Activated CD8-positive, alpha-beta memory T cell treated with anti-CD3 and anti-CD28 coated beads for 24 hours (primary cell): ENCODE results near the gene S100A5.
"Not testable (repeated sequence)": the region's sequence is repeated elsewhere in the genome, so short reads cannot be mapped to it uniquely, and the experiment has no call there.

Source experiments
- DNase-seq: peaks from one replicate; pipeline ENCODE4 v3.0.0-alpha.2; 2020

Gene S100A5, protein sequence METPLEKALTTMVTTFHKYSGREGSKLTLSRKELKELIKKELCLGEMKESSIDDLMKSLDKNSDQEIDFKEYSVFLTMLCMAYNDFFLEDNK

DNA sequence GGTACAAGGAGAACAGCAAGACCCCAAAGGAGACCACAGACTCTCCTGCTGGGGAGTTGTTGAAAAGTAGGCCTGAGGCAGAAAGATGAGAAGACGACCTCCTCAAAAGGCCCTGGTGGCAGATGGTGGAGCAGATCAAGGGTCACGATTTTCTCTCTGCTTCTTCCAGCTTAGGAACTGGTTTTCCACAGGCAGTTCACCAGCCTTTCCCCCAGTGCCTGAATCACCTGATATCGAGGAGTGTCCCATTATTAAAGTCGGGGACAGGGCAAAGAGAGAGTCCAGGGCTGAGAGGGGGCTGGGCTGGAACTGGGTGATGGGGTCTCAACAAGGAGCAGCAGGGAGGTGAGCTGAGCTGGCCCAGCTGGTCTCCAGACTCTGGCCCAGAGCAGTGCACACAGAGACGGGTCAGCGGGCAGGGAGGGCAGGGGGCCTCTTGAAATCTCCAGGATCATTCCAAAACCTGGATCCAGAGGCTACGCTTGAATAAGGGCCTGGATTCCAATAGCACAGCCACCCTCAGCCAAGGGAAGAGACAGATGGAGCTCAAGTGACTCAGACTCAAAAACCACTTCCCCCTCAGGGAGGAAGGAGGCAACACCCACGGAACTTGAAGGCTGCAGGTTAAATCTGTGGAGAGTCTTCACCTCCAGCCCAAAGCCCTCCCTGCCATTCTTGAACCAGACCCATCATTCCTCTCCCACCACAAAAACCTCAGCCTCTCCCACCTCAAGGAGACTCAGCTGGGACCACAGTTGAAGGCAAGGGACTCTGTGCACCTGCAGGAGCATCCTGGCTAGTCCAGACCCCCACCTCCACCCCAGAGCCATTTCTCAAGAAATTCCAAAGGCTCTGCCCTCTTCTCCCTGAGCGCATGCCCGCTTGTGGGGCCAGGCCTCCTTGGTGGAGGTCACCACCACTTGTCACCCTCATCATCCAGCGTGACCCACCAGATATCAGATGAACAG is at the start of gene S100A5:
Gene S100A5 (minus strand): TSS at position 541 of the 968 bp plus-strand sequence. CDS start 743 bp downstream, outside the sequence.
- DNase-seq = peak; percentile 76

DNA sequence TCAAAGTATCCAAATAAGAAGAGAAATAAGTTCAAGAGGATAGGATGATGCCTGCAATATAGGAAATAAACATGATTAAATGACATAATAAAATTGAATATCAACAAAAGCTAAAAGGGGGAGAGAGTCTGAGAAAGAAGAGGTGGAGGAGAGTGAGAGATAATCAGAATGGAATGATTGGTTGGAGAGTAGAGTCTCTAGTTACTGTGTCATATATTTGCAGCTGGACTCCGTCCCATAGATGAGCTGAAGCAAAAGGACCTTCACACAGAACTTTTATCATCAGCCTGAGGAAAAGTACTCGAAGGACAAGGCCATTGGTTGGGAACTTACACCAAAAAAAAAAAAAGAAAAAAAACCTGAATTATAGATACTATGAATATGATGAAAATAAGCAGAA is 47.7 kb upstream of the S100A5 start:
- DNase-seq = no peak

DNA sequence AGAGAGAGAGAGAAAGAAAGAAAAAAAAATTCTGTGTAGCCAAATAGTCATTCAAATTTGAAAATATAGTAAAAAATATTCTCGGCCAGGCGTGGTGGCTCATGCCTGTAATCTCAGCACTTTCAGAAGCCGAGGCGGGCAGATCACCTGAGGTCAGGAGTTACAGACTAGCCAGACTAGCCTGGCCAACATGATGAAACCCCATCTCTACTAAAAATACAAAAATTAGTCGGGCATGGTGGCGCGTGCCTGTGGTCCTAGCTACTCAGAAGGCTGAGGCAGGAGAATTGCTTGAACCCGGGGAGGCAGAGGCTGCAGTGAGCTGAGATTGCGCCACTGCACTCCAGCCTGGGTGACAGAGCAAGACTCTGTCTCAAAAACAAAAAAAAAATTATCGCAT is 47.3 kb upstream of the S100A5 start:
- DNase-seq = not testable (repeated sequence)

DNA sequence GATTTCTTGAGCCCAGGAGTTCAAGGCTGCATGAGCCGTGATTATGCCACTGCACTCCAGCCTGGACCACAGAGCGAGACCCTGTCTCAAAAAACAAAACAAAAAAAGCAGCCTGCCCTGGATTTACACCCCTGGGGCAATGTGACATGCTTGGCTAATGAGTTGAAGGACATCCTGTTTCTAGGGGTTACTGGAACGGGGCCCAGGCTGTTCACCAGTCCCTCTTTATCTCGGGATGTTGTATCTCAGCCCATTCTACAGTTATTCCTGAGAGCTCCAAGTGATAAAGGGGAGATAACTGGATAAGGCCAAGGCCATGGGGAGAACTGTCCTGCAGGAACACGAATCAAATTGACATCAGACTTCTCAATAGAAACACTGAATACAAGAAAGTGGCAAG is 46.6 kb upstream of the S100A5 start:
- DNase-seq = no peak

DNA sequence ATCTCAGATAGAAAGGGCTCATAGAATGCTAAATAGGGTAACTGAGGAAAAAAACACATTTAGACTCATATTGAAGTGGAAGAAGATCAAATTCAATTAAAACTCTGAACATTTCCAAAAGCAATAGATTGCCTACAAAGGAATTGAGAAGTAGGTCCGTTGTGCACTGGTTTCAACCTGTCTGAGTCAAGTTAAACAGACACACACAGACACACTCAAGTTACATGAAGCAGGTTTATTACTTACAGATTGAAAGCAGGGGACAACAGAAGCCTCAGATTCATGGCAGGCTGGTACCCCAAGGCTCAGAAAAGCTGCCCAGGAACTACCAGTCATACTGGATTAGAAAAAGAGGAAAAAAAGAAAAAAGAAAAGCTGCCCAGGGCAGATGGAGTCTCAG is 45.6 kb upstream of the S100A5 start:
- no peak for DNase-seq

DNA sequence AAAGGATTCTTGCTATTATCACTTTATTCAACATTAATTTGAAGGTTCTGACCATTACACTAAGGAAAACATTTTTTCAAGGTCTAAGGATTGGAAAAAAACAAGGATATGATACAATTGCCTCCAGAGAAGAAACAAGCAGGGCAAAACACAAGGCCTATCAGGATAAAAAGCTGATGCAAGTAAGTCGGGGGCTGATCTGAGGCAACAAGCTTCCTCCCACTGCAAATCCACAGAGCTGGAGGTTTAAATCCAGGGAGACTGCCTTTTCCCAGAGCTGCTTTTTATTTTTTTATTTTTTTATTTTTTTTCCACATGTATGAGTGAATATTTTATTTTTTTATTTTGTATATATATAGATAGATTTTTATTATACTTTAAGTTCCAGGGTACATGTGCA is 44.3 kb upstream of the S100A5 start:
- DNase-seq = no peak

DNA sequence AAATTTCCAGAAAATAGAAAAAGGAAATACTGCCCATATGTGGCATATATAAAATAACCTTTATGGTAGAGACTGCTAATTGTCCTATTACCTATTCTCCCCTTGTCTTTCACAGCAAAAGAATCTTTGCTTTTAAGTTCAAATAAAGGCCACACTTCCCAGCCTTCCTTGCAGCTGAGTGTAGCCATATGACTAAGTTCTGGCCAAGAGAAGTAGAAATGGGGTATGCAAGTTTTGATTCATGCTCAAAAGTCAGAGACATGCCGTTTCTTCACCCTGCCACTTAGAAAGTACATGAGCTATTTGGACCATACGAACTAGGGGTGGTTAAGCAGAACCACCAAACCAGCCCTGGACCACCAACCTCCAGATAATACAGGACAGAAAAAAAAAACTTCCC is 43.2 kb upstream of the S100A5 start:
- DNase-seq = no peak

DNA sequence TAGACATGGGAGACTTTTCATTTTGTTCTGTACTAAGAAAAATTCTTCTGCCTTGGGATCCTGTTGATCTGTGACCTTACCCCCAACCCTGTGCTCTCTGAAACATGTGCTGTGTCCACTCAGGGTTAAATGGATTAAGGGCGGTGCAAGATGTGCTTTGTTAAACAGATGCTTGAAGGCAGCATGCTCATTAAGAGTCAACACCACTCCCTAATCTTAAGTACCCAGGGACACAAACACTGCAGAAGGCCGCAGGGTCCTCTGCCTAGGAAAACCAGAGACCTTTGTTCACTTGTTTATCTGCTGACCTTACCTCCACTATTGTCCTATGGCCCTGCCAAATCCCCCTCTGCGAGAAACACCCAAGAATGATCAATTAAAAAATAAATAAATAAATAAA is 42.8 kb upstream of the S100A5 start:
- not testable (repeated sequence) for DNase-seq

DNA sequence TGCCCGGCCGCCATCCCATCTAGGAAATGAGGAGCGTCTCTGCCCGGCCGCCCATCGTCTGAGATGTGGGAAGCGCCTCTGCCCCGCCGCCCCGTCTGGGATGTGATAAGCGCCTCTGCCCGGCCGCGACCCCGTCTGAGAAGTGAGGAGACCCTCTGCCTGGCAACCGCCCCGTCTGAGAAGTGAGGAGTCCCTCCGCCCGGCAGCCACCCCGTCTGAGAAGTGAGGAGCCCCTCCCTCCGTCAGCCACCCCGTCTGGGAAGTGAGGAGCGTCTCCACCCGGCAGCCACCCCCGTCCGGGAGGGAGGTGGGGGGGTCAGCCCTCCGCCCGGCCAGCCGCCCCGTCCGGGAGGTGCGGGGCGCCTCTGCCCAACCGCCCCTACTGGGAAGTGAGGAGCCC is 42.1 kb upstream of the S100A5 start:
- not testable (repeated sequence) for DNase-seq

DNA sequence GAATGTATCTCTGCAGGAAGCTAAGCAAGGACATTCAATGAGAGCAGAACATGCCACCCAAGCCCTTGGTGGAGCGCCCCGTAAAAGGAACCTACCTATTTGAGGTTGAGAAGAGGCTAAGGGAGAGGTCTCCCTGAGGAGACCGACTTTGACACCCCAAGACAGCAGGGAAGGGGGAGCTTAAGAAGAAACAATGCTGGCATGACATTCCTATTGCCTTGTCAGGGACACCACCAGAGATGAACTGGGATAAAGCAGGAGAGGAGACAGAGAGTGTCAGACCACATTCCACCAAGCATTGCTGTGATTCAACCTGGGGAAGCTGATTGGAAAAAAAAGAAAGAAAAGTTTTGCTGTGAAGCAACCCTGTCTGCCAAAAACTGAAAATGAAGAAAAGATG is 38.2 kb upstream of the S100A5 start:
- DNase-seq = no peak

DNA sequence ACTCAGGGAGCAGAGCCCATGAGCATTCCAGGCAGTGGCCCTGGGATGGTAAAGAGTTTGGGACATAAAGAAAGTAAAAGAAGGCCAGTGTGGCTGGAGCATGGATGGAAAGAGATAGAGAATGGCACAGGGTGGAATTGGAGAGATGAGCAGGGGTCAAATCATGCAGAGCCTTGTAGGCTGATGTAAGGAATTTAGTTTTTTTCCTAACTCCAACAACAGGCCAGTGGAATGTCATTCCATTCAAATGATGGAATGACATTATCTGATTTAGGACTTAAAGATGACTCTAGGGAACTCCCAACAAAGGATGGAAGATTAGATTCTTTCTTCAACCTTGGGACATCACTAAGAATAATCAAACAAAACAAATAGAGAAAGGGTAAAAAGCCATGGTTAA is 37.8 kb upstream of the S100A5 start:
- no peak for DNase-seq

DNA sequence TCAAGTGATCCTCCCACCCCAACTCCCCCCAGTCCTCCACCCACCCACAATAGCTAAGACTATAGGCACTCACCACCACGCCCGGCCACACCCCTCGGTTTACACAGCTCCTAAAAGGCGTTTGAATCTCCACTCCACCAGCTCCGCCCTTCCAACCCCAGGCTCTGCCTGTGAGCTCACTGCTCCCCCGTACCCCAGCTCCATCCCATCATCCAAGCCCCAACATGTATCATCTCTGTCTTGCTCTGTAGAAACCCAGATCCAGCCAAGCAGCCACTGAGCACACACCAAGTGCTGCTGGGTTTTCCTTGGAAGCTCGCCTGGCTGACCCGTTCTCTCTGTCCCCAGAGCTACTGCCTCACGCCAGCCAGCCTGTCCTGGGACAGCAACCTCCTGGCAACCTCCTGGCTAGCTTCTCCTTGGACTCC is 36.9 kb upstream of the S100A5 start:
- DNase-seq = no peak

DNA sequence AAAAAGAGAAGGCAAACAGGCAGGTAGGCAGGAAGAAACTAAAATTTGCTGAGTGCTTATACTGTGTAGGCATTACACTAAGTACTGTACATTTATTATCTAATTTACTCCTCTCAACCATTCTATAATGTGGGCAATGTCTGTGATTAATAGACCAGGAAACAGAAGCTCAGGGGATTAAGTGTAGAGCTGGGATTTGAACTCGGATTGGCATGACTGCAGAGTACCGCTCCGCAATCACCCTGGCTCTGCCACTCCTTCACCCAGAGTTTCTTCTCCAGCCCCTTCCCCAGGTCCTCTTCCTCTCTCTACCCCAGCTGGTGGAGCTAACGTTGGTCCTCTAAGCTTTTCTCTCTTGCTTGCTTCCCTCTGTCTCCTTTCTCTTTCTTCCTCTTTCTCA is 36.4 kb upstream of the S100A5 start:
- DNase-seq = no peak

DNA sequence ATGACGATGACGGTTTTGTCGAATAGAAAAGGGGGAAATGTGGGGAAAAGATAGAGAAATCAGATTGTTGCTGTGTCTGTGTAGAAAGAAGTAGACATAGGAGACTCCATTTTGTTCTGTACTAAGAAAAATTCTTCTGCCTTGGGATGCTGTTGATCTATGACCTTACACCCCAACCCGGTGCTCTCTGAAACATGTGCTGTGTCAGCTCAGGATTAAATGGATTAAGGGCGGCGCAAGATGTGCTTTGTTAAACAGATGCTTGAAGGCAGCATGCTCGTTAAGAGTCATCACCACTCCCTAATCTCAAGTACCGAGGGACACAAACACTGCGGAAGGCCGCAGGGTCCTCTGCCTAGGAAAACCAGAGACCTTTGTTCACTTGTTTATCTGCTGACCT is 34.8 kb upstream of the S100A5 start:
- DNase-seq = not testable (repeated sequence)

DNA sequence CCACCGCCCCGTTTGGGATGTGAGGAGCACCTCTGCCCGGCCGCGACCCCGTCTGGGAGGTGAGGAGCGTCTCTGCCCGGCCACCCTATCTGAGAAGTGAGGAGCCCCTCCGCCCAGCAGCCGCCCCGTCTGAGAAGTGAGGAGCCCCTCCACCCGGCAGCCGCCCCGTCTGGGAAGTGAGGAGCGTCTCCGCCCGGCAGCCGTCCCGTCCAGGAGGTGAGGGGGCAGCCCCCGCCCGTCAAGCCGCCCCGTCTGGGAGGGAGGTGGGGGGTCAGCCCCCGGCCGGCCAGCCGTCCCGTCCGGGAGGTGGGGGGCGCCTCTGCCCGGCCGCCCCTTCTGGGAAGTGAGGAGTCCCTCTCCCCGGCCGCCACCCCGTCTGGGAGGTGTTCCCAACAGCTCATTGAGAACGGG is 34.4 kb upstream of the S100A5 start:
- not testable (repeated sequence) for DNase-seq

DNA sequence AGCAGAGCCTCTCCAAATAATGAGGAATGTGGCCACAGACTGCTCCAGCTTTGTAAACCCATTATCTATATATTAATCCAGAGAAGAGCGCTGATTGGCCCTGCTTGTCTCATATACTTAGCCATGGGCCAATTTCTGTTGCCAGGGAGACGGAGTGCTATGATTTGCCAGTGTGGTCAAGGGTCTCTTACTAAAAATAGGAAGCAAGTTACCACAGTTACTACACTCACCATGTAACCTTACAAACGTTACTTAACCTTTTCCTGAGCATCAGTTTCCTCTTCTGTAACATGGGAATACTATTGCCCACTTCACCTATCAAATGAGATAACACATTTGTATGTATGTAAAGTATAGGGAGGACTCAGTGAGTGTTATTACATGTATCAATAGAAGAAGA is 32.6 kb upstream of the S100A5 start:
- DNase-seq = no peak

DNA sequence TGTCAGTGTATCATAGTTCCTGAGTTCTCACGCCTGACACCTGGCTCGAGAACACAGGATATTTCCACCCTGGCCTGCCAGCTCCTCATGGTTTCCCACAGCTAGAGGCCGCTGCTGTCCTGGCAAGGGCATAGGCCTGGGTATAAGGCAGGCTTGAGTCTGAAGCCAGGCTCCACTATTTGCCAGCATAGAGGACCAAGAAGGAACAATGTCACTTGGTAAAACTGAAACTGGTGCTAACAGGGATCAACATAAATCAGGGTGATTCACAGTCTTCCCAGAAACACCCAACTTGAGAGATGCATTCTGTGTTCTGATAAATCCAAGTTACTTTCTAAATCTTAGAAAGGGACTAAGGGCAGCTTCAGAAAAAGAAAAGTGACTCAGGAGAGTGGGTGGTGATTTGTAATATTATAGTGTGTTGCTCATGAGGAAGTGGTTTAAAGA is 31.9 kb upstream of the S100A5 start:
- peak; percentile 73 for DNase-seq

DNA sequence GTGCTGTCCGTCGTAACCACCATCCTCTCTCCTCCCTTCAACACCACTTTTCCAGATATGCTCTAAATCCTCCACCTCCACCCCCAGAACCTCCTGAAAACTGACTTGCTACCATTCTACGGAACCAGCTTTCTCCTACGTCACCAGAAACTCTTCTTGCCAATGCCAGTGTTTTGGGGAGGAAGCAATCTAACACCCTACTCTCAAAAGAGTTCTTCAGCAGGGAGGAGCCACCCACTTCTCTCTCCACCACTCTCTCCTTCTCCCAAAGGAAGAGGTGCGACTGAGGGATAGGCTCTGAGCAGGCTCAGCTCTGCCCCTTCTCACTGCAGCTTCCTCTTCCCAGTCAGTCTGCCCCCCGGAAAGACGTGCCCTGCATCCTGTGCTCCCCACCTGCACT is 31.0 kb upstream of the S100A5 start:
- no peak for DNase-seq

DNA sequence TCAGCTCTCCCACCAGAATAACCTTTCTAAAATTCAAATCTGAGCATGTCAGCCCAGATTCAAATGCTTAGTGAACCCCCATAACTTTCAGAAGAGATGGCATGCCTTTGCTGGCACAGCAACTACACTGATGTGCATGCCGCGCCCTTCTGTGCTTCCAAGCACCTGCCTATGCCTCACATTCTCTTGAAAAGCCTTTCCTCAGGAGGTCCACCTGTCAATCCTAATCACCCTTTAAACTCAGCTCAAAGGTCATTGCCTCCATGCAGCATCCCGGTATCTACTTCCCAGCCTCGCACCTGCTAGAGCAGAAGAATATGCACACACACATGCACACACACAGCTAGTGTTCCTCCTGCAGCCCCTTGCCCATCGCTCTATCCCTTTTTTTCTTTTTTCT is 30.1 kb upstream of the S100A5 start:
- DNase-seq = no peak

DNA sequence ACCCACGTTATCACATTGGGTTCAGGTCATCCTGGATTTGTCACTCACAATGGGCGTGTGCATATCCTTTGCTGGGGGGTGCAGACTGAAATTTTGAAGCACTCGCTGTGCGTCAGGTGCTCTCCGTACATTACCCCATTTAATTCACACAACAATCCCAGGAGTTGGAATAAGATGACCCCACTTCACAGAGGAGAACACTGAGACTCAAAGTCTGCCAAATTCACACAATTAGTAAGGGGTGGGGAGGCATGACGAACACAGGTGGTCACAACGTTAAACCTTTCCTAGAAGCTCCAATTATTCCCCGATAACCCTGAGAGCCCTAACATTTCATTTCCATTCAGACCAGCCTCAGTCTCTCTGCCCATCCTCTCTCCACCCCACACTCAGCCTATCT is 28.7 kb upstream of the S100A5 start:
- DNase-seq = no peak

DNA sequence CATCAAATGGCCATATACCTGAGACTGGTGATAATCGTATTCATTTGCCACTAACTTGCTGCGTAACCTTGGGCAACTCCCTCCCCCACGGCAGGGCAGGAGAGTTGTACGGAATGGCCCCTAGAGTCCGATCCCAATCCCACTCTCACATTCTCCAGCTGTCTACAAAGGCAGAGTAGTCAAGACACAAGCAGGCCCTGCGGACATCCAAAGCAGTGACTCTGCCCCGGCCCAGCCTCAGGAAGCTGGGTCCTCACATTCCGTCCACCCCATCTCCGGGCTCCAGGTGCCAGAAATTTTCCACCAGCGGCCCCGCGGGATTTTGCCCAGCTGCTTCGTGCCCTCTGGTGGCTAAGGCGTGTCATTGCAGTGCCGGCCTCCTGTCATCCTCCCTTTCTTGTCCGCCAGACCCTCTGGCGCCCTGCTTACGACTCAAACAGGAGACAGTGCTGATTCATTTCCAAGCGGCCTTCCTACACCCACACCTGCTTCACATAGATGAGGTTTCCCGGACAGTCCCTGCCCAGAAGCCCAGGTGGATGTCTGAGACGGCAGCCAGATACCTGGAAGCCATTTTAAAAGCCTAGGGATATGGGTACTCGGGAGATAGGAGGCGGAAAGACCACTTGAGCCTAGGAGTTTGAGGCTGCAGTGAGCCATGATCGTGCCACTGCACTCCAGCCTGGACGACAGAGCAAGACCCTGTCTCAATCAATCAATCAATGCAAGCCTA is 27.8 kb upstream of the S100A5 start:
- peak; percentile 93 for DNase-seq

DNA sequence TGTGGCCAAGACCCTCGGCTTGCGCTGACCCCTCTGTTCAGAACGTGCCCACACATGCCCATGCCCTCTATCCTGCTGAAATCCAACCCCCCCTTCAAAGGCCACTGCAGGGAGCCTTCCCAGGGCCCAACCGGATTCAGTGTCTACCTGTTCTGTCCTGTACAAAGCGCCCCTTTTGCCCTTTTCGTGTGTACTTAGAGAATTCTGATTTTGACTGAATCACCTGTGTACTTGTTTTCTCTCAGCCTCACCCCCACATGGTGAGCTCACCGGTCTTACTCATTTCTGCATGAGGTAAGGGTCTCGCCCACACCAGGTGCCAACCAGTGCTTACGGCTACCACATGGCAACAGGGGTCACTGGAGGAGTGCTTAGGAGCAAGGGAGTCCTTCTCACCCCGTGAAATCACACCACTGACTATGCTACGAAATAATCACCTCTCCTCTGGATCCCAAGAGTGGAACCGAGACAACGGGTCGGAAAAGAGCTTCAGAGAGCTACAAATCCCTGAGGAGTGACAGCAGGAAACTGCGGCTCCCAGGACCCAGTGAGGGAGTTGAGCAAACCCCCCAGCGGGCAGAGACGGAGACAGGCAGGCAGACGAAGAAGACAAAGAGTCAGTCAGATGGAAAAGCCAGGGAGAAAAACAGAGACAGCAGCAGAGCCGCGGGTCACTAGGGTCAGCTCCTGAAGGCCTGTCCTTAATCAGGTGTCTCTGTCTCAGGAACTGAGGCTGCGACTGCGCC is 27.1 kb upstream of the S100A5 start:
- no peak for DNase-seq
